Measurements from ENCODE around the gene PRKCA.
"Not testable (repeated sequence)": the region's sequence is repeated elsewhere in the genome, so short reads cannot be mapped to it uniquely, and the experiment has no call there.

The PRKCA gene

GRCh38 chr17:66386498-66387351 is 84.3 kb downstream of the PRKCA start:
- DNase-seq (ENCODE audit: low read depth): no peak

- DNase-seq (ENCODE audit: low read depth): no peak
Measured at GRCh38 chr17:66387392-66387981, 85.1 kb downstream of the PRKCA start.

- DNase-seq (ENCODE audit: low read depth): no peak
Measured at GRCh38 chr17:66392783-66393437, 90.5 kb downstream of the PRKCA start.

GRCh38 chr17:66395961-66396360 is 93.5 kb downstream of the PRKCA start:
- no peak for DNase-seq (ENCODE audit: low read depth)

- no peak for DNase-seq (ENCODE audit: low read depth)
Measured at GRCh38 chr17:66397486-66397885, 95.1 kb downstream of the PRKCA start.

- DNase-seq (ENCODE audit: low read depth): no peak
Measured at GRCh38 chr17:66398059-66398458, 95.6 kb downstream of the PRKCA start.

GRCh38 chr17:66398617-66399016 is 96.2 kb downstream of the PRKCA start:
- DNase-seq (ENCODE audit: low read depth): no peak

- no peak for DNase-seq (ENCODE audit: low read depth)
Measured at GRCh38 chr17:66399441-66399840, 97.0 kb downstream of the PRKCA start.

- not testable (repeated sequence) for DNase-seq (ENCODE audit: low read depth)
Measured at GRCh38 chr17:66400041-66400688, 97.8 kb downstream of the PRKCA start.

GRCh38 chr17:66400698-66401097 is 98.3 kb downstream of the PRKCA start:
- no peak for DNase-seq (ENCODE audit: low read depth)

- no peak for DNase-seq (ENCODE audit: low read depth)
Measured at GRCh38 chr17:66401364-66401763, 99.0 kb downstream of the PRKCA start.

GRCh38 chr17:66403846-66404556 is 101.6 kb downstream of the PRKCA start:
- no peak for DNase-seq (ENCODE audit: low read depth)

GRCh38 chr17:66405836-66406677 is 103.6 kb downstream of the PRKCA start:
- no peak for DNase-seq (ENCODE audit: low read depth)

- no peak for DNase-seq (ENCODE audit: low read depth)
Measured at GRCh38 chr17:66406701-66407644, 104.6 kb downstream of the PRKCA start.

- no peak for DNase-seq (ENCODE audit: low read depth)
Measured at GRCh38 chr17:66407864-66408263, 105.5 kb downstream of the PRKCA start.

- DNase-seq (ENCODE audit: low read depth): no peak
Measured at GRCh38 chr17:66411520-66411919, 109.1 kb downstream of the PRKCA start.

- DNase-seq (ENCODE audit: low read depth): no peak
Measured at GRCh38 chr17:66412857-66413558, 110.6 kb downstream of the PRKCA start.

- no peak for DNase-seq (ENCODE audit: low read depth)
Measured at GRCh38 chr17:66413559-66414520, 111.4 kb downstream of the PRKCA start.
